Body of pancreas (tissue), 4 donors: ENCODE measurements around the gene STRA8. TPM values are rescaled to one million over a fixed set of nuclear protein-coding genes. Genes with fewer than 3 reads are reported as not detected.

Experiments used
- ATAC-seq: fragments of 150-250 bp; one replicate; pipeline ENCODE4 v1.9.1; 2016
- DNase-seq, 4 donors: peaks; one replicate each; pipeline ENCODE4 v3.0.0-alpha.2; 2019
- H3K27ac ChIP-seq, 4 donors: fragments of 200-600 bp; sonication (generic); 1 replicate in 3 of 4; 2 replicates in 1 of 4; pipeline versions ENCODE4 v1.5.1 to v1.6.1; 2016 to 2019; ENCODE audit warnings: mild to moderate bottlenecking in 1 of 4, mixed read lengths in 1 of 4, moderate library complexity in 1 of 4
- H3K27me3 ChIP-seq, 2 donors: fragments of 200-600 bp; sonication (generic); one replicate each; pipeline ENCODE4 v1.6.0; 2016; ENCODE audit warnings: mild to moderate bottlenecking in 1 of 2
- H3K36me3 ChIP-seq, 2 donors: fragments of 200-600 bp; sonication (generic); replicated peaks in 1 of 2; 2 replicates each; pipeline ENCODE4 v1.5.1; 2016; ENCODE audit warnings: low read depth in 2 of 2; ENCODE audit not compliant: insufficient read depth in 1 of 2
- H3K4me1 ChIP-seq: fragments of 200-600 bp; sonication (generic); one replicate; pipeline ENCODE4 v1.6.0; 2016
- H3K4me3 ChIP-seq, 2 donors: fragments of 200-600 bp; sonication (generic); 1 replicate in 1 of 2; 2 replicates in 1 of 2; pipeline ENCODE4 v1.5.1; 2016 to 2019
- H3K9me3 ChIP-seq, 3 donors: fragments of 200-600 bp; sonication (generic); 1 replicate in 2 of 3; 2 replicates in 1 of 3; pipeline ENCODE4 v1.5.1; 2016
- POLR2A ChIP-seq, 3 donors: fragments of 450-650 bp; IDR thresholded peaks; one replicate each; pipeline ENCODE4 v1.6.1; 2016; ENCODE audit warnings: antibody characterized with exemption in 3 of 3, mild to moderate bottlenecking in 2 of 3
- WGBS, 2 donors: methylation state at CpG; one replicate each; pipeline ENCODE4 v1.1.5; 2017; 5-methylcytosine and 5-hydroxymethylcytosine counted together
- intact Hi-C: fragments of 100-400 bp; cut with DNase I; formaldehyde crosslinking; loops from one replicate; pipeline ENCODE4 v1.15.1; 2023
- microRNA-seq, 2 donors: library from miRNA; unstranded; fragments of <30 nt; microRNA quantifications; one replicate each; pipeline ENCODE4, GENCODE V29; 2016; ENCODE audit warnings: borderline number of aligned reads in 2 of 2, borderline replicate concordance in 2 of 2
- small RNA-seq: library from RNA; depleted of rRNA; stranded (forward); fragments of <200 nt; gene quantifications from one replicate; pipeline ENCODE3, GENCODE V24; 2016
- total RNA-seq, 2 donors: library from RNA; depleted of rRNA; stranded (reverse); fragments of >200 nt; gene quantifications; one replicate each; pipeline ENCODE4 v1.1.0, GENCODE V29; 2016
- TF ChIP-seq, protein P1 (sequence below), 7 experiments: fragments of 450-650 bp in 4 of 7; fragments of 200-600 bp in 3 of 7; sonication (generic) in 3 of 7; IDR thresholded peaks; one replicate each; pipeline ENCODE4 v1.5.1; 2016 to 2019; ENCODE audit warnings: antibody characterized with exemption in 7 of 7

STRA8 gene
- total RNA-seq, 2 donors from 2014 or later = not detected

DNA sequence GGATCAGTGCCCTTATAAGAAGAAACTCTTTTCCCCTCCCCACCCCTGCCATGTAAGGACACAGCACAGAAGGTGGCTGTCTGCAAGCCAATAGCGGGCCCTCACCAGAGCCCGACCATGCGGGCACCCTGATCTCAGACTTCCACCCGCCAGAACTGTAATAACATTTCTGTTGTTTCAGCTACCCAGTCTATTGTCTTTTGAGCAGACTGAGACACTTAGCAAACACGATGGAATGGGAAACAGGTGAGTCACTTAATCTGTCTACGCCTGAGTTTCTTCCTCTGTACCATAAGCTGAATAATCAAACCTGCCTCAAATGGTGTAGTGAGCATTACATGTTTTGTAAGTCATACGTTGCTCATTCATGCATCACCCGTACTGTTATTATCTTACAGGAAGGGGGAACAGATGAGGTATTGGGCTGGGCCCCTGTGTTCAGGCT lies 58.2 kb downstream of the STRA8 start:
- Histone ChIP-seq H3K9me3 (no peaks in the 10 kb centered on the region), H3K27me3 (no peaks in the 10 kb centered on the region), H3K27ac (no peak overlapping the region), H3K36me3 (no peaks in the 10 kb centered on the region), H3K4me1 (no peaks in the 10 kb centered on the region), H3K4me3 (no peak overlapping the region)
- intact Hi-C loops = no loop called here
- ATAC-seq (no peak), DNase-seq (no peak)
- WGBS, 2 donors = 76 to 77% methylated on average over 8 of the region's 8 CpGs
- TF ChIP-seq POLR2A (IDR thresholded peaks at IDR 0.05) = no peak
- TF ChIP-seq, protein P1, sequence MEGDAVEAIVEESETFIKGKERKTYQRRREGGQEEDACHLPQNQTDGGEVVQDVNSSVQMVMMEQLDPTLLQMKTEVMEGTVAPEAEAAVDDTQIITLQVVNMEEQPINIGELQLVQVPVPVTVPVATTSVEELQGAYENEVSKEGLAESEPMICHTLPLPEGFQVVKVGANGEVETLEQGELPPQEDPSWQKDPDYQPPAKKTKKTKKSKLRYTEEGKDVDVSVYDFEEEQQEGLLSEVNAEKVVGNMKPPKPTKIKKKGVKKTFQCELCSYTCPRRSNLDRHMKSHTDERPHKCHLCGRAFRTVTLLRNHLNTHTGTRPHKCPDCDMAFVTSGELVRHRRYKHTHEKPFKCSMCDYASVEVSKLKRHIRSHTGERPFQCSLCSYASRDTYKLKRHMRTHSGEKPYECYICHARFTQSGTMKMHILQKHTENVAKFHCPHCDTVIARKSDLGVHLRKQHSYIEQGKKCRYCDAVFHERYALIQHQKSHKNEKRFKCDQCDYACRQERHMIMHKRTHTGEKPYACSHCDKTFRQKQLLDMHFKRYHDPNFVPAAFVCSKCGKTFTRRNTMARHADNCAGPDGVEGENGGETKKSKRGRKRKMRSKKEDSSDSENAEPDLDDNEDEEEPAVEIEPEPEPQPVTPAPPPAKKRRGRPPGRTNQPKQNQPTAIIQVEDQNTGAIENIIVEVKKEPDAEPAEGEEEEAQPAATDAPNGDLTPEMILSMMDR (IDR thresholded peaks at IDR 0.05) = no peak

DNA sequence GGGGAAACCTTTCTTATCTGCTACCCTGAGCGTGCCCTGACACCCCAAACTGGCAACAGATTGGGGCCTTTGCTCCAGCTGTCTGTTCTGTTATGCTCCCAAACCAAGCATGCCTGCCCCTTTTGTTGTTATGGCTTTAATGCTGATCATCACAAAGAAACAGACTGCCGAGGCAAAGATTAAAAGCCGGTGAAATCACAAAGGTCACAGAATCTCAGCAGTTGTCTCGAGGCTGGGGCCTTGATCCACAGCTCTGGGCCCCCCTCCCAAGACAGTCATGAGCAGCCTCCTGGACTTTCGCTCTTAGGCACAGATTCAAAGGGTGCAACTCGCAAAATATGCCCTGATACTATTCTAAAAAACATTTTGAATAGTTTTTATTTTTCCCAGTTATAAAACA lies 65.6 kb downstream of the STRA8 start:
- no peaks in the 10 kb centered on the region for H3K27me3 ChIP-seq

DNA sequence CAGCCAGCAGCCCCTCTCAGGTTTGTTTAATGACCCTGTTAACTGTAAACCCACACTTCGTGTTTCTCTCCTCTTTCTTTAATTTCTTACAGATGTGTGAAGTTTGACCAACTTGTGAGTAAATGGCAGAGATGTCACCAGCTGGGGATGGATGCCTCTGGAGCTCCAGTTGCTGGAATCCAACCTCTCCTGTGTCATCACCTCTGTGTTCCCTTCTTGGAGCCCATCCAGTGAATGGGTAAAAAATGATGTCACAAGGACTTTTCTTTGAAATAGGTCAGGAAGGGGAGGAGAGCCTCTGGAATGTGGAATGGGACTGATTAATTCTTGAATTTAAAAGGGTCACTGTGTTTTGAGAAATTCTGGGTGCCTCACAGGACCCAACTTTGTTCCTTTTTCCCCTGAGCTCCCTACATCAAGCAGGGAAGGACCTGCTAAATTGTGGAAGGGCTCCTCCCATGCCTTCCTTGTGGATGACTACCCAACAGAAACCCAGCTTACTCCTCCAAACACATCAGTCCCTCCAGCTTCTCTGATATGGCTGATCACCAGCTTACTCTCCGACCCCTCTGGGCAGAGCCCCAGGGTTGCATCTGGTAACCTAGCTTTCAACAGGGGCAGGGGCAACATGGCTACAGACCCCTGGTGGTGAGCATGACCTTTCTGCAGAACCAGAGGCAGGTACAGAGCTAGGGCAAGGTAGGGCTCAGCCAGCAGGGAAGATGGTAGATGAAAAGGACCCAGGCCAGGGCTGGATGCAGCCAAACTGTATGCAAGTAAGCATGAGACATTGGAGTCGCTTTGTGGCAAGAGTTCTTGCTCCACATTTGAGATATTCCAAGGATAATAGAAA lies 67.5 kb downstream of the STRA8 start:
- H3K27me3 ChIP-seq = no peaks in the 10 kb centered on the region
- ATAC-seq (no peak), DNase-seq (no peak)
- WGBS, 2 donors = 59 to 75% methylated on average over 3 of the region's 3 CpGs
- no peaks in the 10 kb centered on the region for H3K9me3 ChIP-seq
- H3K4me3 ChIP-seq = no peak overlapping the region
- intact Hi-C loops = no loop called here
- H3K36me3 ChIP-seq = no peaks in the 10 kb centered on the region
- H3K27ac ChIP-seq = no peak overlapping the region
- TF ChIP-seq, protein P1 (IDR thresholded peaks at IDR 0.05) = no peak
- TF ChIP-seq POLR2A (IDR thresholded peaks at IDR 0.05) = no peak
- H3K4me1 ChIP-seq = no peaks in the 10 kb centered on the region

More for the DNA sequence above, 65.6 kb downstream of the STRA8 start:
- Histone ChIP-seq H3K27ac (no peak overlapping the region), H3K4me1 (no peaks in the 10 kb centered on the region), H3K36me3 (no peaks in the 10 kb centered on the region), H3K9me3 (no peaks in the 10 kb centered on the region), H3K4me3 (no peak overlapping the region)
- TF ChIP-seq POLR2A (IDR thresholded peaks at IDR 0.05) = no peak
- TF ChIP-seq, protein P1 (IDR thresholded peaks at IDR 0.05) = no peak
- 63 to 65% methylated on average over 6 of the region's 6 CpGs for WGBS, 2 donors
- DNase-seq (no peak), ATAC-seq (no peak)
- intact Hi-C loops = no loop called here

Small RNA genes lying within 50 kb of the gene (microRNA-seq; reads per million reads assigned to microRNA genes)
- 0 to 2.2 reads per million in 2 donors for gene MIR6509

Small RNA genes lying within 50 kb of the gene (small RNA-seq; reads per million reads assigned to genes)
- not detected for gene MIR6509

Other genes with a start within 250 kb of the STRA8 start
- gene AGBL3, start 247.3 kb upstream of the STRA8 start, total RNA-seq = 1 to 10 TPM in 1 of 2 donors, under 1 TPM in 1; 0.33 to 2.6 TPM
- 1 to 10 TPM; 4.0 to 9.6 TPM for gene TMEM140, start 85.8 kb upstream of the STRA8 start, total RNA-seq
- gene CYREN, start 63.1 kb upstream of the STRA8 start, total RNA-seq = 10 to 100 TPM; 32.9 to 40.5 TPM
- gene WDR91, start 22.3 kb upstream of the STRA8 start, total RNA-seq = 10 to 100 TPM; 28.0 to 32.4 TPM